ENCODE results near the gene SULT4A1.
A peak's percentile ranks its signal among the peaks of the same experiment; 100 is the strongest.

The SULT4A1 gene

GRCh38 chr22:43843783-43844530 lies 18.4 kb downstream of the SULT4A1 start:
- no peak for DNase-seq

- no peak for DNase-seq
These were observed 20.6 kb downstream of the SULT4A1 start for GRCh38 chr22:43841742-43842141.

- DNase-seq = no peak
These were observed 21.5 kb downstream of the SULT4A1 start for GRCh38 chr22:43840851-43841250.

- no peak for DNase-seq
These were observed 21.9 kb downstream of the SULT4A1 start for GRCh38 chr22:43840431-43840830.

- no peak for DNase-seq
These were observed 22.5 kb downstream of the SULT4A1 start for GRCh38 chr22:43839781-43840180.

GRCh38 chr22:43838571-43839307 lies 23.6 kb downstream of the SULT4A1 start:
- DNase-seq = no peak

GRCh38 chr22:43838161-43838560 lies 24.2 kb downstream of the SULT4A1 start:
- DNase-seq = no peak

- no peak for DNase-seq
These were observed 24.6 kb downstream of the SULT4A1 start for GRCh38 chr22:43837666-43838065.

- no peak for DNase-seq
These were observed 26.6 kb downstream of the SULT4A1 start for GRCh38 chr22:43835736-43836135.

- DNase-seq = no peak
These were observed 27.1 kb downstream of the SULT4A1 start for GRCh38 chr22:43835166-43835565.

GRCh38 chr22:43833286-43834240 lies 28.8 kb downstream of the SULT4A1 start:
- no peak for DNase-seq

GRCh38 chr22:43832393-43833265 lies 29.7 kb downstream of the SULT4A1 start:
- DNase-seq = no peak

GRCh38 chr22:43831561-43832392 lies 30.5 kb downstream of the SULT4A1 start:
- DNase-seq = no peak

GRCh38 chr22:43830931-43831560 lies 31.3 kb downstream of the SULT4A1 start:
- DNase-seq = no peak

- peak; percentile 33 for DNase-seq
These were observed 32.1 kb downstream of the SULT4A1 start for GRCh38 chr22:43829904-43830851.

GRCh38 chr22:43828998-43829782 lies 33.1 kb downstream of the SULT4A1 start:
- peak; percentile 65 for DNase-seq

- DNase-seq = peak; percentile 46
These were observed 33.7 kb downstream of the SULT4A1 start for GRCh38 chr22:43828725-43828997.

- DNase-seq = no peak
These were observed 34.2 kb downstream of the SULT4A1 start for GRCh38 chr22:43827926-43828724.
